RCC 7860 (cell line): ENCODE measurements around the gene RSPRY1.
"Not testable (repeated sequence)": the region's sequence is repeated elsewhere in the genome, so short reads cannot be mapped to it uniquely, and the experiment has no call there.

Source experiments
- DNase-seq: peaks from one replicate; pipeline ENCODE4 v3.0.0-alpha.2; 2015; ENCODE audit warnings: low spot score
- FAIRE-seq: peaks from 2 replicates; lab custom pipeline; 2012; peaks lifted over from hg19 to GRCh38; lab: Jason Lieb, UNC

Gene RSPRY1

DNA sequence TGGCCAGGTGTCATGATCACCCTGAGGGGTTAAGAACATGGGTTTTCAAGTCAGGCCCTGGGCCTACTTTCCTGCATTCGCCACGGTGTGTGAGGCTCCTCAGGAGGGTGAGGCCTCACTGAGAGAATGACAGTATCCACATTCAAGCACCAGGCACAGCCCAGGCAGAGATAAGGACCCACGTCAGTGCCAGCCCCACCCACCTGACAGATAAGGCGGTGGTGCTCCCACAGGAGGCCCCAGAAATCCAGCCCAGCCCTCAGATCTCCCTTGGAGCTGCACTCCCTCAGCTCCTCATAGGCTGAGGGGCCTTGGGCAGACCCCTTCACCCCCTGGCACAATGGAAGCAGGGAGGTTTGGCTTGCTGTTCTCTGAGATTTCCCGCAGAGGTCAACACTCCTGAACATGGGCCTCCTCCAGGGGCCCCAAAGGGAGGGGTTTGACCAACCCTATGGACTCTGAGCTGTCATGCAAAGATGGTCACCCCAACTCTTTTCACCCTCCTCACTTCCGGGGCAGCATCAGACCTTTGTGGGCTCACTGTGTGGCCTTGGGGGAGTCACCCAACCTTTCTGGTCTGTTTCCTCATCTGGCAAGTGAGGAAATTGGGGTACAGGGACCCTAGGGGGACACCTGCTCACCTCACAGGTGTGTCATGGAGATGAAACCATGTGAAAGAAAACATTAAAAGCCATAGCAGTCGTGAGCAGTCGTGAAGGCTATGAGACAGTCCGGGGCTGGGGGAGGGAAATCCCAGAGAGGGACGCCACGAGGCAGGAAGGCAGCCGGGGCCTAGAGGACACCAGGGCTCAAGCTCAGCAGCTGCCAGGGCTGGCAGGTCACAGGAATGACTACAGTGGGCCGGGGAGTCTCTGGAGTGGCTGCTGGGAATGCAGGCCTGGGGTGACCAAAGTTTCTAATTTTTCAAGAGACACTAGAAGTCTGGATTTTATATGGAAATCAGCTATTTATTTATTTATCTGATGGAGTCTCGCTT is 83.0 kb downstream of the RSPRY1 start:
- DNase-seq: no peak
- FAIRE-seq: no peak

GRCh38 chr16:57270221-57271062 is 84.3 kb downstream of the RSPRY1 start:
- DNase-seq: no peak

DNA sequence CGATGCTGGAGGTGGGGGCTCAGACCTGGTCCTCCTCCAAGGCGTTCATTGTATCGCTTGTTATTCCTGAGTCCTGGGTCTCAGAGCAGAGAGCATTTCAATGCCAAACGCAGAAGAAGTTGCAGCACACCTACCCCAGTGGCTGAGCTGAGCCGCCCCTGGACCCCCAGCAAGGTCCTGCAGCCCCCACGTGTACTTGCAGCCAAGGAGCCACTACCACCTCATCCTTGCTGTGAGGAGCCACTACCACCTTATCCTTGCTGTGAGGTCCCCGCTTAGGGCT is 84.9 kb downstream of the RSPRY1 start:
- FAIRE-seq (no peak), DNase-seq (no peak)

More at GRCh38 chr16:57270221-57271062, 84.3 kb downstream of the RSPRY1 start:
- FAIRE-seq: no peak

DNA sequence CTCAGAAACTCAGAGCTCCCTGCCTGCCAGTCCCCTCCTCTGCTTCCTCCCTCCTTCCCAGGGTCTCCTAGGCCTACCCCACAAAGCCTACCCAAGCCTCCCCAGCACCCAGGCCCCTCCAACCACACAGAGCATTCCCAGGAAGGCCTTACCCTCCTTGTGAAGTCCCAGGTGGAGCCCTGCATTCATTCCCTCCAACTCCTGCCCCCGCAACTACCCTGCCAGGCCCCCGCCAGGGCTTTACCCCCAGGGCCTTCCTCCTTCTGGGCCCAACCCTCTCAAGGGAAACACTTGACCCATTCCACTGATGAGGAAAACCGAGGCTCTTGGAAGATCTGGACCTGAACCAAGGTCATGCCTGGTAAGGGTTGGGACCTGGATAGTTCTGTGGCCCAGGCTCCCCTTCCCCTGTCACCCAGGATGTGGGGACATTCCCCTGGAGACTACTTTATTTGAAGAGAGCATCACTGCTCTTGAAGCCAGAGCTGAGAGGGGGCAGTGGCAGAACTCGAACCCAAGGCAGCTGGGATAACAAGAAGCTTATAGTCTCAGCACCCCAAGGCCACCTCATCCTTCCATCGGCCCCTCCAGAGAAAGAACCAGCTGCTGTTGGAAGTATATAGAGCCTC is 85.9 kb downstream of the RSPRY1 start:
- DNase-seq (no peak), FAIRE-seq (no peak)

GRCh38 chr16:57273359-57273758 is 87.2 kb downstream of the RSPRY1 start:
- FAIRE-seq: no peak
- no peak for DNase-seq

DNA sequence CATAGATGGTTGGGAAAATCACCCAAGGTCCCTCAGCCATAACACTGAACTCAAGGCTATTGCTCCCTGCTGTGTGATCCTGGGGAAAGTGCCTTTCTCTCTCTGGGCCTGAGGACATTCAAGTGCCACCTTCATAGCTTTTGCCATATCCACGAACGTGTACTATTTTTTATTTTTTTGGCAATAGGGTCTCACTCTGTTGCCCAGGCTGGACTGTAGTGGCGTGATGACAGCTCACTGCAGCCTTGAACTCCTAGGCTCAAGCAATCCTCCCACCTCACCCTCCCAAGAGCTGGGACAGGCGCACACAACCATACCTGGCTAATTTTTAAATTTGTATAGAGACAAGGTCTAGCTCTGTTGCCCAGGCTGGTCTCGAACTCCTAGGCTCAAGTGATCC is 87.7 kb downstream of the RSPRY1 start:
- FAIRE-seq (no peak), DNase-seq (no peak)

DNA sequence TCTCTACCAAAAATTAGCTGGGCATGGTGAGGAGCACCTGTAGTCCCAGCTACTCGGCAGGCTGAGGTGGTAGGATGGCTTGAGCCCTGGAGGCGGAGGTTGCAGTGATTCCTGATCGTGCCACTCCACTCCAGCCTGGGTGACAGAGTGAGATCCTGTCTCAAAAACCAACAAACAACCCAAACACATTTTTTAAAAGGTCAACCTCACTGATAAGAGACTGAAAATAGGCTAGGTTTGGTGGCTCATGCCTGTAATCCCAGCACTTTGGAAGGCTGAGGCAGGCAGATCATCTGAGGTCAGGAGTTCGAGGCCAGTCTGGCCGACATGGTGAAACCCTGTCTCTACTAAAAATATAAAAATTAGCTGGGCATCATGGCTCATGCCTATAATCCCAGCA is 89.8 kb downstream of the RSPRY1 start:
- not testable (repeated sequence) for FAIRE-seq, DNase-seq

GRCh38 chr16:57276596-57276995 is 90.5 kb downstream of the RSPRY1 start:
- DNase-seq (no peak), FAIRE-seq (no peak)

GRCh38 chr16:57277586-57277985 is 91.5 kb downstream of the RSPRY1 start:
- peak; percentile 95 for FAIRE-seq
- DNase-seq: peak; percentile 88

- FAIRE-seq (no peak), DNase-seq (no peak)
Observed at GRCh38 chr16:57278494-57278893, 92.4 kb downstream of the RSPRY1 start.

DNA sequence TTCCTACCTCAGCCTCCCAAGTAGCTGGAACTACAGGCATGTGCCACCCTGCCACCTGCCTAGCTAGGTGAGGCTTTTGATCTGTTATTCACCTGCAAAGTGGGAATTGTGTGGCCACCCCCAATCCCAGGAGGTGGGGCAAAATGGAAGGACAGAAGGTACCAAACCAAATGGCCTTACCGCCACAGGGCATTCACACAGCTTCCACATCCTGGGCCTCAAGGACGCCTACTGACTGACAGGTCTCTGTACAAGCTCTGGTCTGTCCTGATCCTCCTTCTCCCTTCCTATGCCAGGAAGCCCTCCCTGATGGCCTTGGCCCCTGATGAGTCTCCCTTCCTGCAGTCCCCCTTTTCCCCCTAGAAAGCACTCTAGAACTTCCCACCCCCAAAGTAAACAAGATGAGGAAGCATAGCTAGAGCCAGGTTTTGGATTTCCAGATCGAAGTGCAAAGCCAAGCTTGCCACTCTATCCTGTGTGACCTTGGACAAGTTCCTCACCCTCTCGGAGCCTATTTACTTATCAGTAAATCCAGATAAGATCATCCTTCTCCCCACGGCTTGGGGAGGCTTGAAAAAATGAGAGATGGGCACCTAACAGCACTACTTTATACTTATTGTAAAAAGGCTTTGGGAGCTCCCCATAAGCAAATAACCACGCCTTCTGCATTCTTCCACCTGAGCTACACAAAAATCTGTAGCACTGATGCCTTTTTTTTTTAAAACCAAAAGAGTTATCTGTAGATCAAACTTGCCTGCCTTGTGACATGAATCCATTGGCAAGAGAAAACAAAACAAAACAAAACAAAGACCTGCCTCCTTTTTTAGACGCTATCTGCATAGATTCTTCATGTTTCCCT is 93.9 kb downstream of the RSPRY1 start:
- FAIRE-seq: no peak
- no peak for DNase-seq

GRCh38 chr16:57281791-57282190 is 95.7 kb downstream of the RSPRY1 start:
- FAIRE-seq (no peak), DNase-seq (no peak)

GRCh38 chr16:57282510-57283213 is 96.5 kb downstream of the RSPRY1 start:
- FAIRE-seq: no peak
- DNase-seq: no peak

DNA sequence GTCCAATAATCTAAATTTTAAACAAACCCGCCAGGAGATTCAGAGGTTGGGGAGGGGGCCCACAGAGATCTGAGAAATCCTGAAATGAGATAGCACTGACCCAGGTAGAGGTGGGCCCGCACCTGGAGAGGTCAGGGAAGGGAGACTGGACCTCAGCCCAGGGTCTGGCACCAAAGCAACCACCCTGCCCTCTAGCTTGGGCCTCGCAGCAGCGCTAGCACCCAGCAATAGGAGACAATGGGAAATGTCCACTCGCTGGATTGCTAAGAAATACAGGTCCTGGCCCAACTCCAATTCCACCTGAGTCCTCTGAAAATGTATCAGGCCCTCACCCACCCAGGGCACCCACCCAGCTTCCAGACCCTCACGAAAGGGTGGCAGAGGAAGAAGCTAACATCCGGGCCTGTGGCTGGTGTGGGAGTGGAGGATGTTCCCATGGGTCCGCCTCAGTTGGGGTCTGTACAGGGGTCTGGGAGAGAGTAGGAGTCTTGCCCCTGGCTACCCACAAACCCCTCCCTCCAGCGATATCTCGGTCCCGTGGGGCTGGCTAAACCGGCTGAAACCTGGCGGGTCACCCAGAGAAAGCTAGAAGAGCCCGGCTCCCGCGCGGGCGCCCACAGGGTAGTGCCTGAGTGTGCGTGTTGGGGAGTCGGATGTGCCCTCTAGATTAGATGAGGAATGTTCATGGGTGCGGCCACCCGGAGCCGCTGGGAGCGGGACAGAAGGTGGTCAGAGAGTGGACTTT is 97.3 kb downstream of the RSPRY1 start:
- FAIRE-seq: no peak

DNA sequence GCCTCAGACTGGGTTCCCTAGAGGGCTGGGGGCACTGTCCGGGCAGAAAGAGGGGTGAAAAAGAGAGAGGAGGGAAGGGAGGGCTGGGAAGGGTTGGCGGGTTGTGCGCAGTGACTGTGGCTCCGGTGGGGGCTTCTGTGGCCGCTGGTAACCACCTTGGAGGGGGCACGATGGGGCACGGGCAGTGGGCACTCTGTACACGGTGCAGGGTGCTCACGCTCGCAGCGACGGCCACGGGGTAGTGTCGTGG is 97.8 kb downstream of the RSPRY1 start:
- FAIRE-seq (no peak), DNase-seq (no peak)

More for the DNA sequence above, 97.3 kb downstream of the RSPRY1 start:
- DNase-seq: no peak

- peak; percentile 11 for DNase-seq
- no peak for FAIRE-seq
Observed at GRCh38 chr16:57284209-57284951, 98.3 kb downstream of the RSPRY1 start, which contains the start of gene PLLP. TSS of gene PLLP (minus strand) at chr16:57284672. CDS start at chr16:57284540, 132 bp downstream.

- DNase-seq (no peak), FAIRE-seq (no peak)
Observed at GRCh38 chr16:57284952-57285363, 98.8 kb downstream of the RSPRY1 start.

DNA sequence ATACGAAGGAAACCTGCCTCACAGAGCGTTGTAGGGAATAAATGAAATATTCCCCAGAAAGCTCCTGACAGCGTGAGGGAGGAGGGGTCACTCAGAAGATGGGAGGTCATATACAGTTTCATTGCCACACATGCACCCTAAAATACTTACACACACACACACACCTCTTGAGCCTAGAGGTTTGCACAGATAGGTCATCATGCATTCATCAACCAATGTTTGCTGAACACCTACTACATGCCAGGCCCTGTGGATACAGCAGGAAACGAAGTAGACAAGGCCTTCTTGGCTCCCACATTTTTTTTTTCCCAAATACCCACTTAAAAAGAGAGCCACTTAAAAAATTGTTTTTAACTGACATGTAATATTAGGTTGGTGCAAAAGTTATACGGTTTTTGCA is 99.2 kb downstream of the RSPRY1 start:
- DNase-seq (no peak), FAIRE-seq (no peak)
